ENCODE results near the gene LRP8.

The LRP8 gene

DNA sequence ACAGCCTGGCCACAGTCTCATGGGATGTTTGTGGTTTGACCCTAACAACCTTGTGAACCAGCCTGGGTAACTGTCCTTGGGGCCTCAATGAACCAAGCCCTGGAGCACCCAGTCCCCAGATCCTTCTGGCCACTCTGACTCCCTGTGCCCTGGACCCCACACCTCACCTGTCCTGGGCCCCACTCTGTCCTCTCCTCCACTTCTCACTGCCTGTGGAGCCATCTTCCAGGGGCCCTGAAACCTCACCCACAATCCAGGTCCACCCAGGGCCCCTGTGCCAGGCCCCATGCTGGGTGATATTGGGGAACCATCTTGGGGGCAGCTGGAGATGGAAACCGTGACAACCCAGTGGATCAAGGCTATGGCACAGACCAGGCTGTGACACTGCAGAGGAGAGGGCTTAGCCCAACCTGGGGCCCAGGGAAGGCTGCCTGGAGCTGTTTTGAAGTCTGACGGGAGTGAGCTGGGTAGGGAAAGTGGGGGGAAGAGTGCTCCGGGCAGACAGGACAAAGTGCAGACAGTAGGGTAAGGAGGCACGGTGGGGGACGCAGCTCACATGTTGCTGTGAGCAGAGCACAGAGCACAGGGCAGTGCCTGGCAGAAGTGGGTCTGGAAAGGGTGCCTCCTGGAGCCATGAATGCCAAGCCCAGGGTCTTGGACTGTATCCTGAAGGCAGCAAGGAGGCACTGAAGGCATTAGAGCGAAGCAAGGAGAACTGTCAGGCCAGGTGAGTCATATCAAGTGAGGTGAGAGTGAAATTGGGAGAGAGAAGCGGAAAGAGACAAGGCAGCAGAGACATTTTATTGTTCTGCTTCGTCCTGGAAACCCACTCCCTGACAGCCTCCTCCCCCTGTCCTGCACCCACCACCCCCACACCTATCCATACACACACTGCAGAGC is 12.1 kb upstream of the LRP8 start:
- no peak for DNase-seq (ENCODE audit: low read depth)

DNA sequence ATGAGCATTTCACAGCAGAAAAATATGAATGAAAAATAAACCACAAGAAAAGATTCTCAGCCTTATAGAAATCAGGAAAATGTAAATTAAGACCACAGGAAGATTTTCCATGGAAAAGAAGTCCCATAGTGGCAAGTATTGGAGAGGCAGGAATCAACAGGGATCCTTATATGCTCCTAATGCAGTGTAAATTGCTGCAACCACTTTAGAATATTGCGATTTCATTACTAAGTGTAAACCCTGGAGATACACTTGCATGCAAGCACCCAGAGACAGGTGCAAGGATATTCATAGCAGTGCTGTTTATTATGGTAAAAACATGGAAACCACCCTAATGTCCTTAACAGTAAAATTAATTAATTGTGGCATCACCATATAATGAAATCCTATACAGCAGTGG is 10.6 kb upstream of the LRP8 start:
- no peak for DNase-seq (ENCODE audit: low read depth)

DNA sequence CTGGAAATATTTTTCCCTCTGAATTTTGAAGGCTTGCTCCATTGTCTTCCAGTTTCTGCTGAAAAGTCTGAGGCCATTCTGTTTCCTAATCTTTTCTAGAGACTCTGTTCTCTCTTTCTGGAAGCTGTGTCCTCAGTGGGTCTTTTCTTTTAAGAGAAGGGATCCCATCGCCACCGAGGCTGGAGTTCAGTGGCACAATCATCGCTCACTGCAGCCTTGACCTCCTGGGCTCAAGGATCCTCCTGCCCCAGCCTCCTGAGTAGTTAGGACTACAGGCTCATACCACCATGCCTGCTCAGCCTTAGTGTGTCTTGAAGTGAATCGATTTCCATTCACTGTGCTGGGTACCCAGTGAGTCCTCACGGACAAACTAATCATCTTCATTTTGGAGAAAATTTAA is 9.6 kb upstream of the LRP8 start:
- no peak for DNase-seq (ENCODE audit: low read depth)

DNA sequence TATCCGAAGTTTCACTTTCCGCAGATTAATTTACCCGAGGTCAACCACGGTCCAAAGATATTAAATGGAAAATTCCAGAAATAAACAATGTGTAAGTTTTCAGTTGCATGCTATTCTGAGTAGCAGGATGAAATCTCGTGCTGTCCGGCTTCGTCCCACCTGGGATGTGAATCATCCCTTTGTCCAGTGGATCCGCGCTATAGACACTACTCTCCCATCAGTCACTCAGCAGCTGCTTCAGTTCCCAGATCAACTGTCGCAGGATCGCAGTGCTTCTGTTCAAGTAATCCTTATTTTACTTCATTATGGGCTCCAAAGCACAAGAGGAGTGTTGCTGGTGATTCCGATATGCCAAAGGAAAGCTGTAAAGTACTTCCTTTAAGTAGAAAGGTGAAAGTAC is 8.3 kb upstream of the LRP8 start:
- no peak for DNase-seq (ENCODE audit: low read depth)

DNA sequence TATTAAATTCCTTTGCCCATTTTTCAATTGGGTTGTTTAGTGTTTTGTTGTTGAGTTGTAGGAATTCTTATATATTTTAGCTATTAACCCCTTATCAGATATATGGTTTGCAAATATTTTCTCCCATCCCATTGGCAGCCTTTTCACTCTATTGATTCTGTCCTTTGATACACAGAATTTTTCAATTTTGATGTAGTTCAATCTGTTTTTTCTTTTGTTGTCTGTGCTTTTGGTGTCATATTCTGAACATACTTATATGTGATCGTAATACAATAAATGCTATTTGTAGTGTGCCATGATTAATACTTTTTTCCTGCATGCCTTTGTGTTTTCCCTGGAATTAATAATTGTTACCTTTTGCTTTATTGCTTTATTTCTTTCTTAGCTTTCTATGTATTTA is 7.8 kb upstream of the LRP8 start:
- DNase-seq (ENCODE audit: low read depth): no peak

DNA sequence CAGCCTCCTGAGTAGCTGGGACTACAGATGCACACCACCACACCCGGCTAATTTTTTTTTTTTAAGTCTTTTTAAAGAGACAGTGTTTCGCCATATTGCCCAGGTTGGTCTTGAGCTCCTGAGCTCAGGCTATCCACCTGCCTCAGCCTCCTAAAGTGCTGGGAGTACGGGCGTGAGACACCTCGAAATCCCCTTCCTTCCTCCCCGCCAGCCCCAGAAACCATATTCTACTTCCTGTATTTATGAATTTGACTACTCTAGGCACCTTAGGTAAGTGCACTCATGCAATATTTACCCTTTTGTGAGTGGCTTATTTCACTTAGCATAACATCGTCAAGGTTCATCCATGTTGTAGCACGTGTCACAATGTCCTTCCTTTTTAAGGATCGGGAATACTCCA is 6.9 kb upstream of the LRP8 start:
- no peak for DNase-seq (ENCODE audit: low read depth)

DNA sequence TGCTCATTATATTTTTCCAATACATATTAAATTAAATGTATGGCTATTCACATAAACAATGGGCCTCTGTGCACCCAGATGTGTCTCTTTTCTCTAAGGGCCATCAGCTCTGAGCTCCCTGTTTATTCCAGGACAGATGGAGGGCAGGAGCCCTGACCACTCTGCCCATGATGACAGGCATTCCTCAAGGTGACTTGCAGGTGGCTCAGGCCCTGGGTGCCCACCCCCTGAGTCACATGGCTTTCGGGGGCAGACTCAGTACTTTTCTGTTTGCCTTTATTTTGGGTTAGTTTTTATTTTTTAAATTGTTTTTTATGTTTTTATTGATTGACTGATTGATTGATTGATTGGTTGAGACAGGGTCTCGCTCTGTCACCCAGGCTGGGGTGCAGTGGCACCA is 6.4 kb upstream of the LRP8 start:
- DNase-seq (ENCODE audit: low read depth): no peak

DNA sequence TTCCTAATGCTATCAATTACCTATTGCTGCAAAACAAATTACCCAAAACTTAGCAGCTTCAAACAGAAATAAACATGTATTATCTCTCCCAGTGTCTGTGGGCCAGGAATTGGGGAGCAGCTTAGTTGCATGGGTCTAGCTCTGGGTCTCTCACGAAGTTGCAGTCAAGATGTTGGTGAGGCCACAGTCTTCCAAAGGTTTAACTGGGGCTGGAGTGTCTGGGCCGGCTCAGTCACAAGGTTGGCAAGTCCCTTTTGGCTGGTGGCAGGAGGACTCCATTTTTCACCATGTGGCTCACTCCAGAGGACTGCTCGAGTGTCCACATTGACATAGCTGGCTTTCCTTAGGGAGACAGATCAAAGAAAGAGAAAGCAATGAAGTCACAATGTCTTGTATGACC is 5.0 kb upstream of the LRP8 start:
- DNase-seq (ENCODE audit: low read depth): no peak

DNA sequence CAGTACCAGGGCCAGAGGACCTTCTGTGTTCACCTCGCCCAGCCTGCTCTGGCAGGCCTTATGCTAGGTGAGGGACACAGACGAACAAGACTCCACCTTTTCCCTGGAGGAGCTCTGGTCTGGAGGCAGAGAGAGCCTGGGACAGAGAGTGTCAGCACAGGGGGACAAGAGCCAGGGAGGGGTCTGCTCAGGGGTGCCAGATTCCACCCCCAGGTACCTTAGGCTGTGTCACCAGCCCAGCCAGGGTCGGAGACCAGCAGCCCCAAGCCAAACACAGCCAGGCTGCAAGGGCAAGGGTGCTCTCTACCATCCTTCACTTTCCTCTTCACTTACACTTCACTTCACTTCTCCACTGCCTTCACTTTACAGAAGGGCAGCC is 4.3 kb upstream of the LRP8 start:
- DNase-seq (ENCODE audit: low read depth): no peak

DNA sequence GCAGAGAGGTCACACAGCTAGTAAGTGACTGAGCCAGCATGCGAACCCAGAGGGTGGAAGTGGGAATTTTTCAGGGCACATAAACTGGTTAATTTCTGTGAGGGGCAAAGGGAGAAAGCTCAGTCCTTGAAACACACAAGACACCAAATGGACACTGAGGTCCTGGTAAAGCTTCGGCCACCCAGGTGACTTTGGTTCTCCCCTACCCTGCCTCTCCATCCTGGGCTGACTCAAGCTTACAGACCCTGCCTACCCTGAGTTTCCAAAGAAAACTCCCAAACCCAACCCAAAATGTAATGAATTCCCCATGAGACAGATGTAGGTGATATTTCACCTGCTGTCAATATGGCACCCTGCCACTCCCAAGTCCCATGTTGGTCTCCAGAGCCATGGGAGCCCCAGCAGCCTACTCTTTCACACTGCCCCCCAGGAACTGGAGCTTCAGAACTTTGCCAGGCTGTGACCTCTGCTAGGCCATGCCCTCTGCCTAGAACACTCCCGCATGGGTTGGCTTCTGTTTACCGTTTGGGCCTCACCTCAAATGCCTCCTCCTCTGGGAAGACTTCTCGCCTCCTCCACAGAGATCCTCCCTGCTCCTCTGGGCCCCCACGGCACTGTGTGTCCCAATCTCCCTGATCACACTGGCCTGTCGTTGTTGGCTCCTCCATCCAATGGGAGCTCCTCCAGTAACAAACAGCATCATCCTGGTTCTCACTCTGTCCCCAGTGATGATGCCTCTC is 3.7 kb upstream of the LRP8 start:
- DNase-seq (ENCODE audit: low read depth): no peak

DNA sequence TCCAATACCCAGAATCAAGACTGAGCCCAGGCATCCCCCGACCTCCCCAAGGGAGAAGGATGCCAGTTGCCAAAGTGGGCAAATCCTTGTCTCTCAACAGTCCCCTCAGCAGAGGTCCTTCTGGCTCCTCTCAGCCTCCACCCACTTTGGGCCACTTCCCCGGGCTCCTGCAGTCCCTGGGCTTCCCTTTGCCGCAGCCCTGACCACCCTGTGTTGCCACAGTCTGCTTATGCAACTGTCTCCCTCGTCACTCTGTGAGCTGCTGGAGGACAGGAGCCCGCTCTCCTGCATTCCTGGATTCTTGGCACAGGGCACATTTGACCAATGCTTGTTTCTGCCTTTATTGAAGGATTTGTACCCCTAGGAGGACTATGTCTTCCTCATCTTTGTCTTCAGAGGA is 2.9 kb upstream of the LRP8 start:
- no peak for DNase-seq (ENCODE audit: low read depth)

DNA sequence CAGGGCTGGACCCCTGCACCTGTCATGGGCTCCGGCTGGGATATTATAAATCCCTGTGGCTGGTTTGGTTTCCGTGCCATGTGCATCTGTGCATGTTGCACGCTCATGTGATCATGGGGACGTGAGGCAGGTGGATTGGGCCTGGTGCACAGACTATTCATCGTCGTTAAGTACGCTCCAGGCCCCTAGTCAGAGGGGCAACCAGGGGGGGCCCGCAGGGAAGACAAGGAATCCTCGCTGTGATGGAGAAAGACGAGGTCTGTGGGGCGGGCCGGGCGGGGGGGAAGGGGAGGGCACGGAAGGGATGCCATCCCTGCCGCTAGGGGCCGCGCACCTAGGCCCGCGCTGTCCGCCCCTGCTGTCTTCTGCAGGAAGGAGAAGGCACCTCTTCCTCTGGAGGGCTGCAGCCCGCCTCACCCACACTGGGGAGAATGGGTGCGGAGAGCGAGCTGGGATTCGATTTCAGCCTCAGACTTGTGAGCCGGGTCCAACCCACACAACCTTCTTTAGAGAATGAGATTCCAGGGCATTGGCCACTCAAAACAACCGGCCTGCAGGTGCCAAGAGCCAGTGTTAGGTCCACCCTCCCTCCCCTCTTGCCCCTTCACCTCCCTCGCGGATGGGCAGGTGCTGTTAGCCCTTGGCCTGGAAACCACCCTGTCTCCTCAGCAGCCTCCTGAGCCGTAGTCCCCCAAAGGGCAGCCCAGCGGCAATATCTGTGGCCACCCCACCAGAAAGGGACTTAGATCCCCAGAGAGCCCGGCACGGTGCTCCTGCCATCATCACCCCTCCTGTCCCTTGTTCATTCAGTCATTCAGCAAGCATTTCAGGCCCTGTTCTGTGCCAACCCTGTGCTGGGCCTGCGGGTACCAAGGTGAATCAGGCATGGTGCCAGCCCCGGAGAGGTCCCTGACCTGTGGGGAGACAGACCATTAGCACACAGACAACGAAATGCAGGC is 950 bp upstream of the LRP8 start:
- no peak for DNase-seq (ENCODE audit: low read depth)

DNA sequence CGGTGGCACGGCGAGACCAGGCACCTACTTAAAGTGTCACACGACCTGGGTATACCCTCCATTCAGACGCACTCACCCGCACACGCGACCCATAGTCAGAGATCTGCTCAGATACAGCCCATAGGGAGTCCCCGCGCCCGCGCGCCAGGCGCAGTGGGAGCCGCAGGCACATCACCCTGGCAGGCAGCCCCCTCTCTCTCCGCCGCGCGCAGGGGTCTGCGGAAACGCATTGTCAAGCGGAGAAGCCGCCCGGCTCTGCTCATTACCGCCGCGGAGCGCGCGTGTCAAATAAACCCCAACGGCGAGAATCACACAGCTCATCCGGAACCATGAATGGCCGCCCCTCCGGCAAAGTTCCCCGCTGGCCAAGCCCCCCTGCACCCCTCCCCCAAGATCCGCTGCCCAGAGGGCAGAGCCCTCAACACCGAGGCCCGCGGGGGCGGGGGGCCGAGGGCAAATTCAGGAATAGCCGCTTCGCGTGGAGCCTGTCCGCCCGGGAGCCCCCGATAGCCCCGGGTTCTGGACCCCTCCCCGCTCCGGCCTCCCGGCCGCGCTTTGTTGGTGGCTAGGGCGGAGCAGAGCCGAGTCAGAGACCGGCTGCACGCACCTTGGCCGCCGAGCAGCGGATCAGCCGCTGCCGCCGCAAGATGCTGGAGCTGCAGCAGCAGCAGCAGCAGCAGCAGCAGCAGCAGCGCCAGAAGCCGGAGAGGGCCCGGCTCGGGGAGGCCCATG is 522 bp downstream of the LRP8 start:
- peak; percentile 33 for DNase-seq (ENCODE audit: low read depth)

DNA sequence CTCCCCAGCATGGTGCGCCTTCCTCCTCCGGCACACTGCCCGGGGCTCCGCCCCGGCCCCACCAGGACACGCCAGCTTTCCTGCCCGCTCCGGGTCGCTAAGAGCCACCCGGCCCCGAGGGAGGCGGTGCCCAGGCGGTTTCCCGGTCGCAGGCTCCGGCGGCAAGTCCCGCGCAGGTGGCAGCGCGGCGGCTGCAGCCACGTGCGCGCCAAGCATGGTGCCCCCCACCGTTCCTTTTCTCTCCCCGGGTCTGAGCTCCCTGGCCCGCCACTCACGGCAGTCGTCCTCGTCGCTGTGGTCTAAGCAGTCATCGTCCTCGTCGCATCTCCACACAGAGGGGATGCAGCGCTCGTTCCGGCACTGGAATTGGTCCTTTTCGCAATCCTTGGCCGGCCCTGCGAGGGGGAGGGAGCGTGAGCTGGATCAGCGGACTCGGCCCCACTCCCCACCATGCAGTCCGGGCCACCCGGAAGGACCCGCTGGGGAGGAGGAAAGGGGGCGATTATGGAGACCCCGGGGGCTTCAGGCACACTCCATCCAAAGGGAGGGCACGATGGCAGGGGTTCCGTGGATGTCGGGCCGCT is 1.2 kb downstream of the LRP8 start:
- no peak for DNase-seq (ENCODE audit: low read depth)

DNA sequence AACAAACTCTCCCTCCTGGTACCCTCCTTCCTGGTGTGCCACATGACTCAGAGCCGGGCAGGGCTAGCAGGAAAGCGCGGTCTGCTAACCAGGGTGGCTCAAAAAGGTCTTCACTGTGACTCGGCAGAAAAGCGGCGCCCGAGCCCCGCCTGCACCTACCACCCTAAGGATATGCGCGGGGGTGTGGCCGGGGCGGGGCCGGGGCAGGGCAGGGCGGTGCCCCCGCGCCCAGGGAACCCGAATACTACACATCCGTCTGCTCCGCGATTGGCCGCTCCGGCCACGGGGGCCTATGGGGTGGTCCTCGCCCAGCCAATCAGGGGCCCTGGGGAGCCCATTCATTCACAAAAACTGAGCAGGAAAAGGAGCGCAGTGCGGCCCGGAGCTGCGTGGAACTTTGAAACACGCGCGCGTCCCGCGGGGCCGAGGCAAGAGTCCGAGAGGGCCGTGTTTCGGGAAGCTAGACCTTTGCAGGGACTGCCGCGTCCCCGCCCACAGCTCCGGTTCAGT is 1.7 kb downstream of the LRP8 start:
- DNase-seq (ENCODE audit: low read depth): peak; percentile 92

DNA sequence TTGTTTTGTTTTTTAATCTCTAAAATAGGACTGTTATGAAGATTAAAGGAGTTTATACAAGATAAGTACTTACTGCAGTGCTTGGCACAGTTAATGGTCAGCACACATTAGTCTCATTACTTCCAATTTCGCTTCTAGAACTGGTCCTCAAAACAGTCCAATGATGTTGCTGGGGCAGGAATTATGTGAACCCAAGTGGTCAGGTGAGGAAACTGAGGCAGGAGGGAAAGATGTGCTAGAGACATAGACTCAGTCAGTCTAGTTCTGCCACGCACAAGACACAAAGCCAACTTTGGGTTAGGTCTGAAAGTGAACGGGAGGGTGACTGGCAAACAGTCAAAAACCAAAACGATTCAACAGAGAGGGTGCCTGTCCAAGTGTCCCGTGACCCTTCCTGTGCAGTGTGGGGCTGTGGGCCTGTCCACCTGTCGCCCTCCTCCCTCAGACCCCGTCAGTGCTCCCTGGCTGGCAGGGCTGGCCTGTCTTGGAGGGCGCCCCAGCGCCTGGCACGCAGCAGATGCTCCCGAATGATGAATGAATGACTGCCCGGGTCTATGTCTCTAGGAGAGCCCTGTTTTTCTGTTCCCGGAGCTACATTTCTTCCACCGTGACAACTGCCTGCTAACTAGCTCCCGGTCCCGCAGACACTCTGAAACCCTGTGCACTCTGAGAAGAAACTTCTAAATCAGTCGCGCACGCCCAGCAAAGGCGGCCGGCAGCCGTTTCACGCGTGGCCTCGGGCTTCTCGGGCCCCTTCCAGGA is 2.4 kb downstream of the LRP8 start:
- no peak for DNase-seq (ENCODE audit: low read depth)

DNA sequence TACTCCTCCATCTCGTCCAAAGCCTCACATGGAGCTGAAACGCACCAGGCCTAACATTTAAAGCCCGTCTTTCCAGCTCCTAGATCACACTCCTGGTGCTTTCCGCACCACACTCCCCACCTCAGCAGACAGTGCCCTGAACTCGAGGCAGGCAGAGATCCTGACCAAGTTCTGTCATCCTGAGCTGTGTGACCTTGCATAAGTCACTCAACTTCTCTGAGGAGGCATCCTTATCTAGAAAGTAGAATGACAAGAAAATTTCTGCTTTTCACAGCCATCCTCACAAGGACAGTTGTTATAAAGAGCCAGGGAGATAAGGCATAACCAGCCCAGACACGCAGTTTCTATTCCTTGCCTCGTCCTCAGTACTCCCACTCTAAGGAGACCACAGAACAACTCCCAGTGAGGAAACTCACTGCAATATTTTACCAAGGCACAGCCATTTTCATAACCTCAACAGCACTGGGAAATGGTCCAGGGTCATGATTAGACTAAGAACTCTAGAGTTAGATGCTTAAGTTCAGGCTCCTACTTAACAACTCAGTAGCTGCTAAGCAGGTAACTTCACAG is 3.1 kb downstream of the LRP8 start:
- no peak for DNase-seq (ENCODE audit: low read depth)

DNA sequence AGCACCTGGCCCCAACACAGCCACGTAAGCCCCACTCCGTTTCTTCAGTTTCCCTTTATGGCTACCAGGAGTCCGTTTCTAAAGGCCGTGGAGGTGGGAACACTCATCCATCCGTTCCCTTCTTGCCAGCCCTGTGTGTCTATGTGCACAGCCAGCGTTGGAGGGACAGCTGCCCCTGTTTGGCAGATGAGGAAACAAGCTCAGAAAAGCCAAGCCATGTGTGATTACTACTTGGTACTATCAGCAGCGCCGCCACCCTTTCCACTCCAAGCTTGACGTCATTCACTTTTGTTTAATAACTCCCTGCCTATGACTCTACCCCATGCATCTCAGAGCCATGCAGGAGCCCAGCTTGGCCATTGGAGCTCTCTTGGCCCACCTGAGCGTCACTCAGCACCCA is 3.5 kb downstream of the LRP8 start:
- no peak for DNase-seq (ENCODE audit: low read depth)

DNA sequence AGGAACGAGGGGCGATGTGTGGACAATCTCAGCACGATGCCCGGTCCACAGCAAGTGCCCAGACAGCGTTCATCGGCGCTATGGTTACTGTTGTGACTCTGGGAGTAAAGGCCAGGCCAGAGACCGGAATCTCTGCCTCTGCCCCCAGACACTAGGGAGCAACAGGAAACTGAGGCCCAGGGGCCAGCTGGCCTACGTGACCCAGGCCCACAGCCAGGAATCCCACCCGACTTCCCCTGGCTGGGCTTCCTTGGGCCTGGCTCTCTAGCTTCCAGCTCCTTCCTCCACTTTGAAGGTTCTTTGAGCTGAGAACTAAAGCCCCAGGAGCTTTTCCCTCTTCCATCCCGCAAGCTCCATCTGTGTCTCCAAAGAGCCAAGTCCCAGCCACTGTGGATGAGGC is 4.6 kb downstream of the LRP8 start:
- DNase-seq (ENCODE audit: low read depth): no peak
